ENCODE data around the gene MRPS26.

Gene MRPS26

GRCh38 chr20:3068075-3068474, 22.2 kb downstream of the MRPS26 start:
- peaks cover 5 to 12% (median 9%) of the 10 kb centered on the region in 4 donors for H3K4me1 ChIP-seq
- intact Hi-C loops (cut with DNase I; ENCODE audit: low total_unique reads), result no loop called here
- H3K4me3 ChIP-seq, result no peak overlapping the region
- peaks cover 0 to 33% of the 10 kb centered on the region in 2 donors for H3K27me3 ChIP-seq
- TF ChIP-seq, protein P1, sequence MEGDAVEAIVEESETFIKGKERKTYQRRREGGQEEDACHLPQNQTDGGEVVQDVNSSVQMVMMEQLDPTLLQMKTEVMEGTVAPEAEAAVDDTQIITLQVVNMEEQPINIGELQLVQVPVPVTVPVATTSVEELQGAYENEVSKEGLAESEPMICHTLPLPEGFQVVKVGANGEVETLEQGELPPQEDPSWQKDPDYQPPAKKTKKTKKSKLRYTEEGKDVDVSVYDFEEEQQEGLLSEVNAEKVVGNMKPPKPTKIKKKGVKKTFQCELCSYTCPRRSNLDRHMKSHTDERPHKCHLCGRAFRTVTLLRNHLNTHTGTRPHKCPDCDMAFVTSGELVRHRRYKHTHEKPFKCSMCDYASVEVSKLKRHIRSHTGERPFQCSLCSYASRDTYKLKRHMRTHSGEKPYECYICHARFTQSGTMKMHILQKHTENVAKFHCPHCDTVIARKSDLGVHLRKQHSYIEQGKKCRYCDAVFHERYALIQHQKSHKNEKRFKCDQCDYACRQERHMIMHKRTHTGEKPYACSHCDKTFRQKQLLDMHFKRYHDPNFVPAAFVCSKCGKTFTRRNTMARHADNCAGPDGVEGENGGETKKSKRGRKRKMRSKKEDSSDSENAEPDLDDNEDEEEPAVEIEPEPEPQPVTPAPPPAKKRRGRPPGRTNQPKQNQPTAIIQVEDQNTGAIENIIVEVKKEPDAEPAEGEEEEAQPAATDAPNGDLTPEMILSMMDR (IDR thresholded peaks at IDR 0.05), result no peak
- H3K27ac ChIP-seq, result no peak overlapping the region
- H3K36me3 ChIP-seq, result no peaks in the 10 kb centered on the region
- H3K9me3 ChIP-seq, result no peaks in the 10 kb centered on the region
- no peak for DNase-seq

DNA sequence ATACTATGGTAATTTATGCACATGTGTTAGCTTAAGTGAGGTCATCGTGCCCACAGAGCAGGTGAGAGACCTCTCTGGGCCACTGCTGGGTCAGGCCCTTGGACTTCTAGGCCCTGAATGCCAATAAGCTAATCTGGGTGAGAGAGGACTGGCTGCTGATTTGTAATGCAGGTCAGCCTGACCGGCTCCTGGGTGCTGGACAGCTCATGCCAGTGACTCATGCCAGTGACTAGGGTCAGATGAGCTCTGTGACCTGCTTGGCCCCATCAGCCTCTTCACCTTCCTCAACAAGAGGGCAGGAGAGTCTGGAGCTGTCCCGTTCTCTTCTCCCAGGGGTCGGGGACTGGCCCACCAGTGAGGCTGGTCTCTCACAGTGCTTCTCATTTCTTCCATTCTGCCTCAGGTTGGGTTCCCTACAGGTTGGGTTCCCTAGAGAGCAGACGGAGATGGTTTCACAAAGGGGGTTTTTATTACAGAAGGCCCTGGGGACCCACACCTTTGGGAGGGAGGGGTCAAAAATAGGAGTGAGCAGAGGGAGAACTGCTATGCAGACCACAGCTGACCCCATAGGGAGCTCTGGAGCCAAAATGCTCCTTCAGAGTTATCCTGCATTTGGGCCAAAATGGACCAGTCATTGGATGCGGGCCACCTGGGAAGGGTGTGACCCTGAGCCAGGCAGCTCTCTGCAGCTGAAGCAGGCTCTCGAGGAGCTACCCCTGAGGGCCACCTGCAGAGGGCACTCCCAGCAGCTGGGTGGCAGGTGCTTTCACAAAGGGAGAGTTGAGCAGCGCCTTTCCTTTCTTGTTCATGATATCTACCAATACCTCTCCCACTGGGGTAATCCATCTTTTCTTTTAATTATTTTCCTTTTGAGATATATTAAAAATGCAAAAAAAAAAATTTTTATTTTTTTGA, 23.4 kb downstream of the MRPS26 start:
- DNase-seq, result no peak
- Histone ChIP-seq H3K27ac (no peak overlapping the region), H3K27me3 (peaks cover 0 to 44% of the 10 kb centered on the region in 2 donors), H3K9me3 (no peaks in the 10 kb centered on the region), H3K4me3 (no peak overlapping the region), H3K4me1 (peaks cover 5 to 12% (median 9%) of the 10 kb centered on the region in 4 donors), H3K36me3 (no peaks in the 10 kb centered on the region)
- TF ChIP-seq, protein P1 (IDR thresholded peaks at IDR 0.05), result no peak
- intact Hi-C loops (cut with DNase I; ENCODE audit: low total_unique reads), result no loop called here

DNA sequence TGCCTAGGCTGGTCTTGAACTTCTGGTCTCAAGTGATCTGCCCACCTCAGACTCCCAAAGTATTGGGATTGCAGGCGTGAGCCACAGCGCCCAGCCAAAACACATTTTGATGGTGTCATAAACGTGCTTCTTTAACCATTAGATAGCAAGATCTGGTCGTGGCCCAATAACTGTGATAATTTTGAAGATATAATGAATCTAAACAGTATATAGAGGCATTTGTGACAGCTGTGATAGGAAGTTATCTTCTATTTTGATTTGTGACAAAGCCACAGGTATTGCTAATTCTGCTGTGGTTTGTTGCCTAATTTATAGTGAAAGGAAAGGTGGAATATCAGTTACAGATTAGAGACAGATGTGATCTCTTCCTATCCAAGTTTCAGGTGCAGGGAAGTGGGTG, 24.9 kb downstream of the MRPS26 start:
- TF ChIP-seq, protein P1 (IDR thresholded peaks at IDR 0.05), result no peak
- peaks cover 5 to 12% (median 9%) of the 10 kb centered on the region in 4 donors for H3K4me1 ChIP-seq
- intact Hi-C loops (cut with DNase I; ENCODE audit: low total_unique reads), result no loop called here
- H3K27ac ChIP-seq, result no peak overlapping the region
- no peaks in the 10 kb centered on the region for H3K36me3 ChIP-seq
- H3K4me3 ChIP-seq, result no peak overlapping the region
- no peaks in the 10 kb centered on the region for H3K9me3 ChIP-seq
- DNase-seq, result no peak
- peaks cover 0 to 45% of the 10 kb centered on the region in 2 donors for H3K27me3 ChIP-seq

DNA sequence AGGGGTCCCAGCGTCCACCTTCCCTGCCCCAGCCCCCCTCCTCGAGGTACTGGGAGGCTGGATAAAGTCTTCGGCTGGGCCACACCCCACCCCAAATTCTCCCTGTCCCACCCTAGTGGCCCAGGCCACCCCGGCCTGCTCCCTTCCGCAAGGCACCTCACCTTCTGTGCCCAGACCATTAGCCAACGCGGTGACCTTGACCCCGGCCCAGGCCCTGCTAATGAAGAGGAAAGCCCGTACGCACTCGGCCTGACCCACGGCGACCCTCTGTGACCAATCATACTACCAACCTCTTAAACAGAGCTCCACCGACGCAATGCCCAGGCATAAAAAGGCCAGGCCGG, 25.4 kb downstream of the MRPS26 start:
- no peaks in the 10 kb centered on the region for H3K9me3 ChIP-seq
- peak overlapping the region in 1 of 2 donors; percentile 34 for H3K4me3 ChIP-seq
- DNase-seq, result no peak
- H3K36me3 ChIP-seq, result no peaks in the 10 kb centered on the region
- intact Hi-C loops (cut with DNase I; ENCODE audit: low total_unique reads), result no loop called here
- peaks cover 0 to 50% of the 10 kb centered on the region in 2 donors for H3K27me3 ChIP-seq
- H3K27ac ChIP-seq, result no peak overlapping the region
- peaks cover 5 to 12% (median 9%) of the 10 kb centered on the region in 4 donors for H3K4me1 ChIP-seq
- TF ChIP-seq, protein P1 (IDR thresholded peaks at IDR 0.05), result no peak

- DNase-seq, result no peak
- Histone ChIP-seq H3K27me3 (peaks cover 0 to 51% of the 10 kb centered on the region in 2 donors), H3K9me3 (no peaks in the 10 kb centered on the region), H3K27ac (no peak within 1 kb of the TSS), H3K36me3 (no peaks in the 10 kb centered on the region), H3K4me1 (peaks cover 5 to 12% (median 9%) of the 10 kb centered on the region in 4 donors), H3K4me3 (peak within 1 kb of the TSS; percentile 34 to 52)
- TF ChIP-seq, protein P1 (IDR thresholded peaks at IDR 0.05), result no peak
- intact Hi-C loops (cut with DNase I; ENCODE audit: low total_unique reads), result no loop called here
Measured at GRCh38 chr20:3071610-3072529, 26.0 kb downstream of the MRPS26 start, which contains the start of gene OXT. TSS of gene OXT (plus strand) at chr20:3071620. CDS start at chr20:3071656, 36 bp downstream.

Data from tibial artery (tissue), 4 donors.